HG03469 (cell line): ENCODE results near the gene SMIM43.
"Not testable (repeated sequence)": the region's sequence is repeated elsewhere in the genome, so short reads cannot be mapped to it uniquely, and the experiment has no call there.

Experiments
- ATAC-seq: cut with Tn5 transposase; IDR thresholded peaks from one replicate; pipeline ENCODE4 v1.9.1; 2021; ENCODE audit warnings: mild to moderate bottlenecking, moderate library complexity, moderate number of reproducible peaks; ENCODE audit not compliant: unreplicated experiment

SMIM43 gene

DNA sequence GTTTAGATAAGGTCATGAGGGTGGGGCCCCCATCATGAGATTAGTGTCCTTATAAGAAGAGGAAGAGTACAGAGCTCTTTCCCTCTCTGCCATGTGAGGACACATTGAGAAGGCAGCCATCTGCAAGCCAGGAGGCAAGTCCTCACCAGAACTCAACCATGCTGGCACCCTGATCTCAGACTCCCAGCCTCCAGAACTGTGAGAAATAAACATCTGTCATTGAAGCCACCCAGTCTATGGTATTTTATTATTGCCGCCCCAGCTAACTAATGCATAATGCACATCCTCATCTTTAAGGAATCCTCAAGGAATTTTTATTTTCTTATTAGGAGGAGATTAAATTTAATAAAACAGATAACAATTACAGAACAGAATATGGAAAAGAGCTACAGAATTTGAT, 19.4 kb upstream of the SMIM43 start:
- ATAC-seq = no peak

GRCh38 chr4:121783210-121783609, 18.2 kb upstream of the SMIM43 start:
- no peak for ATAC-seq

GRCh38 chr4:121778991-121779628, 14.1 kb upstream of the SMIM43 start:
- ATAC-seq = no peak

DNA sequence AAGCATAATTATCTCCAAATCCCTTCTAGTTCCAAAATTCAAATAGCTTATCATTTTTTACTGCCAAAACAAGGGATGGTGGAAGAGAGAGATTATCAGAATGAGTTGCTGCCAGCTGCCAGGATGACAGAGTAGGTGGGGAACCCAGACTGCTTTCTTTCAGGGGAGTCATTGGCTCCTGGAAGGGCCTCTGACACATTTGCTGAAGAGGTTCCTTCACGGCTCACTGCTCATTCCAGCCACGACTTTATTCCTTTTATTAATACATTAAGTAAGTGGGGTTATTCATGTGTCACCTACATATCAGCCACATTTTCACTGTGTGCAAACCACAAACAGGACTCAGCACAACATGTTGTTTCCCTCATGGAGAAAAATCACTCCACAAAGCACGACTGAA, 12.7 kb upstream of the SMIM43 start:
- peak; percentile 71 for ATAC-seq

DNA sequence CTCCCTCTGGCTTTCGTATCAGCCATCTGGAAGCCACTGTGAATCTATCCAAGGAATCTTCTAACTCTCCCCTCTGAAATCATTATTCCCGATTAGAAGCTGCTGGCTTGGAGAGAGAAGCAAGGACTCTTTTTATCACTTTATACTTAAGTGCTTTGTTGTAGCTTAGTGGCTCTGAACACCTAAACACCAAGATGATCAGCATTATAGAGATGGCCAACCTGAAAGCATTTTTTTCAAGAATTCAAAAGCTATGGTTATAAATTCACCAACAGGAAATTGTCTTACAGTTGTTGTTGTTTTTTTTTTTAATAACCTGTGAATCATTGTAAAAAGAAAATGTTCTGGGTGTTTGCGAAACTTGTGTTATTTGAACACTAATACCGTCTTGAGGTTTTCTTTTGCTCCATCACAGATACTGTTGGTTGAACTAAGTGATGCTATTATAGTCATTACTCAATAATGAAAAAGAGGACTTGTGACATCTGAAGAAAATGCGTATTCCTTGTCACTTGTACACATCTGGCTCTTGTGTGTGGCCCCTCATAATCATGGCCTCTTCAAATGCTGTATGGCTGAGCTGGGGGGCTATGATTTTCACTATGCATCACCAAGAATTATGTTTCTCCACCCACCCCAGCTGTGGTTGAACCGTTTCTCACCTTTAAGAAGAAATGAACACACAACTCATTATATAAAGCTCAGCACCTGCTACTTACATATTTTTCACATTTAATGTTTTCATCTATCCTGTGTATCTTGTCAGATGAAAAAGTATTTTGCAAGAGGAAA, 11.8 kb upstream of the SMIM43 start:
- no peak for ATAC-seq

GRCh38 chr4:121773883-121774282, 8.9 kb upstream of the SMIM43 start:
- no peak for ATAC-seq

DNA sequence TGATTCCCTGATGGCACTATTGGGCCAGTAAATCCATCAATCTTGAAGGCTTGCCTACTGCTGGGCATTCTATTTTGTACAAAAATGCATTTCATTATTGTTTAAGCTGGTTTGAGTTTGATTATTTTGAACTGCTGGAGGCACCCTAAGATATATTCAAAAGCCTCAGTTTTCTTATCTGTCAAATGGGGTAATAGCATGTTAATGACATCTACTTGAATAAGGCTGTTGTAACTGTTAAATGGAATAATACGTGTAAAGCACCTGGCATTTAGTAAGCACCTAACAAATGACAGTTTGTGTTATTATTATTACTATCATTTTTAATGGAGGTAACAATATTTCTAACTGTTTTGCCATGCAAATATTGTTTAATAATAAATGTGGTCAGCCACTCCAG, 6.9 kb upstream of the SMIM43 start:
- ATAC-seq = no peak

DNA sequence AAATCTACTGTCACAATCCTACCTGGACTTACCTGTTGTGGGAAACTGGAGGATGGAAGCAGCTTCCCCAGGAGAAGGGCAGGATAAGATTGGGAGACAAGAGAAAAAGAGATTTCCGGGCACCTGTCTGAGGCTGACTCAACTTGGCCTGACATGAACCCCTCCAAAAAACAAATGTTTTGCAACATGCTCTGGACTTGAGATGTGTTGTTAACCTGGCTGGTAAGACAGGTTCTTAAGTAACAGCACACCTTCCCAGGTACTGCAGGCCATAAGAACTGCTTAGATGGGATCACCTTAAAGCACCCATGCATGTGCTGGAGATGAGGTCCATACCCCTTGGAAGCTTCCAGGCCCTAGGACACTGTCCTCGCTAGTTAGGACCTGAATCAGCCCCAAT, 4.4 kb upstream of the SMIM43 start:
- ATAC-seq = no peak

- no peak for ATAC-seq
Measured at GRCh38 chr4:121767166-121767565, 2.2 kb upstream of the SMIM43 start.

DNA sequence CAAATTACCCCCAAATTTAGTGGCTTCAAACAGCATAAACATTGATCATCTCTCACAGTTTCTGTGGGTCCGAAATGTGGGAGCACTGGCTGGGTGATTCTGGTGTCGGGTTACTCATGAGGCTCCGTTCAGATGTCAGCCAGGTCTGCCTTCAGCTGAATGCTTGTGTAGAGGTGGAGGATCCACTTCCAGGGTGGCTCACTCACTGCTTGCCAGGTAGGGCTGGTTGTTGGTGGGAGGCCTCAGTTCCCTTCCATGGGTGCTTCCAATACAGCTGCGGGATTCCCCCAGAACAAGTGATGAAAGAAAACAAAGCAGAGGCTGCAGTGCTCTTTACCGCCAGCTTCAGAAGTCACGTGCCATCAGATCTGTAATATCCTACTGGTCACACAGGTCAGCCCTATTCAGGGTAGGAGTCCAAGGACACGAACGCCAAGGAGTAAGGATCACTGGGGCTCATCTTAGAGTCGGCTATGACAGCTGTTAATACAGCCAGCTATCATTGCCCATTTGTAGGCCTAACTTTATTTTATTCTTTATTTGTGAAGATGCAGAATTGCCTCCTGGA, 1.1 kb upstream of the SMIM43 start:
- ATAC-seq = no peak

GRCh38 chr4:121765368-121765705, 373 bp upstream of the SMIM43 start:
- no peak for ATAC-seq

DNA sequence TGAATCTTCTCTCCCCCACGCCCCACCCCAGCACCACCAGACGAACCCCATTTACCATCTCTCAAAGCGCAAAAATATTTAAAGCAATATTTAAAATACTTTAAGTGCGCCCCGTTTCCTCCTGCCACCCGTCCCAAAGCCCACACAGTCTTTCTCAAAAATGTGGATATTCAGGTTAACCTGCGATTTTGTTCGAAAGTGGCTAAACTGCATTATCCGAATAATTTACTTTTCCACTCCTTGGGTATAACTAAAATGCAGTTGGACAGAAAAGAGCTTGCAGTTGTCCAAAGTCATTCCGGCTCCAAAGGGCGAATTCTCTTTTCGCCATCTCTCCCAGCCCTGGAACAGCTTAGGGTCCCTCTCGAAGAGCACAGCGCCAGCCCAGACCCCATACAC, 662 bp downstream of the SMIM43 start:
- ATAC-seq = no peak

DNA sequence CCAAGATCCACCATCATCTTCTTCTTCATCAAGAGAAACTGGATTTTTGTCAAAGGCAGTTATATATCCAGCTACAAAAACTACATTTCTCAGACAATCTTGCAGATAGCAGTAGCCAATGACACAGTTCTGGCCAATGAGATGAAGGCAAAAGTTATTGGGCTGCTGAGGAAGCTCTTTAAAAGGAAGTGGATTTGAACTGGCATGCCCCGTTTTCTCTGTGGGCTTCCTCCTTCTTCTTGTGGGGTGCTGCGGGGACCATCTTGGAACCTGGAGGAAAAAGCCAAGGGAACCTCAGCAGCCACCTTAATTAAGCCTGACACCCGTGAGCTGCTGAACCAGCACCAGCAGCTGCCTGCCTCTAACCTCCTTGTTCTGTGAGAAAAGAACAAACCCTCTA, 4.8 kb downstream of the SMIM43 start:
- no peak for ATAC-seq

DNA sequence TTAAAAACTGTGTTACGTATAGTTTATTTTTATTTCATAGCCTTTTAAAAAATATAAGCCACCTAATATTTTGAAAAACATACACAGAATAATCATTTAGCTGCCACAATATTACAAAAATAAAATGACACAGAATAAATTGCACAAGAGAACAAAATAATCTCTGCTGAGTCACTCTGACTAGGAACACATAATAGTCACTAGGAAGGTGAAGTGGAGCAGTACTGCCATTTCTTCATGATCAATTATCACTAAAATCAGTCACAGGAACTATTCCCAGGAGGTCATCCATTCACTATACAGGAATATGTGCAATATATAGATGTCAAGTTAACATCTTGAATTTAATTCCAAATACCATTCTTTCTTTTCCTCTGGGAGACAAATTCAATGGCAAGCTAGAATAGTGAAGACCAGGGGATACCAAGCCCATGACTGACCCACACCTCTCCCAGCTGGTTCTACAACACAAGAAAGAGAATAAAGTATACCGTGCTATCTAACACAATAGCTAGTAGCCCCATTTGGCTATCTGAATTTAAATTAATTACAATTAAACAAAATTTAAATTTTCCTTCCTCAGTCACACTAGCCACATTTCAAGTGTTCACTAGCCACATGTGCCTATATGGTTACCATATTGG, 5.9 kb downstream of the SMIM43 start:
- no peak for ATAC-seq

DNA sequence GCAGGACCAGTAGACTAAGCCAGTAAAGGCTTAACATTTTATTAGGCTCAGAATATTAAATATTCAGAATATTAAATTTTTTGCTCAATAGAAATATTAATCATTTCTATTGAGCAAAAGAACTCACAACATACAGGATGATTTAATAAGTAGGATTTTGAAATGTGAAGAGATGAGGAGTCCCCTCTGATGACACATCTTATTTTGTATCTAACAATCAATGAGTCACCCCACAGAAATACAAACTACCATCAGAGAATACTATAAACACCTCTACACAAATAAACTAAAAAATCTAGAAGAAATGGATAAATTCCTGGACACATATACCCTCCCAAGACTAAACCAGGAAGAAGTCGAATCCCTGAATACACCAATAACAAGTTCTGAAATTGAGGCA, 12.8 kb downstream of the SMIM43 start:
- not testable (repeated sequence) for ATAC-seq

DNA sequence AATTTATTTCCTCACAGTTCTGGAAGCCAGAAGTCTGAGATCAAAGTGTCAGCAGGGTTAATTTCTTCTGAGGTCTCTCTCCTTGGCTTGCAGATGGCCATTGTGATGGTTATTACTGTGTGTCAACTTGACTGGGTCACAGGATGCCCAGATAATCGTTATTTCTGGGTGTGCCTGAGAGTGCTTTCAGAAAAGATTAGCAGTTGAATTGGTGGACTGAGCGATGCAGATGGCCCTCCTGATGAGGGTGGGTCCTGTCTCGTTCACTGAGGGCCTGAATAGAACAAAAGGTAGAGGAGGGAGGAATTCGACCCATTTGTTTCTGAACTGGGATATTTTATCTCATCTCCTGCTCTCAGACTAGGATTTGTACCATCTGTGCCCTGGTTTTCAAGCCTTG, 15.7 kb downstream of the SMIM43 start:
- ATAC-seq = no peak

DNA sequence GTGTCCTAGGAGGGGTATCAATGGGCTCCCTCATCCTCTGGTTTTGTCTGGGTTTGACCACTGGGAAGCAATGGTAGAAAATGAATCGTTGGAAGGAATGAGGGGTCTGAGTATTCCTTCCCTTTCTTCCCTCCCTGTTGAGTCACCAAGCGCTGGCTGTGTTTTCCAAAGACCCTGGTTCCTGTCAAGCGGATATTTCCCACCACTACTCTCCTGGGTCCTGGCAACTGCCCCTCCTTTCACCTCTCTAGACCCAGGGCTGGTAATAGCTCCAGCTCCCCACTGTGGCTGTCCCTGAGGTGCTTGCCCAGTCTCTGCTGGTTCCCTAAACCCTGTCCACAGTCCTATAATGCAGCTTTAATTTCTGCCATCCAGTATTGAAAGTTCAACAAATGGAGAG, 22.2 kb downstream of the SMIM43 start:
- no peak for ATAC-seq

- no peak for ATAC-seq
Measured at GRCh38 chr4:121741751-121742150, 23.2 kb downstream of the SMIM43 start.

GRCh38 chr4:121740796-121741409, 24.1 kb downstream of the SMIM43 start:
- no peak for ATAC-seq

DNA sequence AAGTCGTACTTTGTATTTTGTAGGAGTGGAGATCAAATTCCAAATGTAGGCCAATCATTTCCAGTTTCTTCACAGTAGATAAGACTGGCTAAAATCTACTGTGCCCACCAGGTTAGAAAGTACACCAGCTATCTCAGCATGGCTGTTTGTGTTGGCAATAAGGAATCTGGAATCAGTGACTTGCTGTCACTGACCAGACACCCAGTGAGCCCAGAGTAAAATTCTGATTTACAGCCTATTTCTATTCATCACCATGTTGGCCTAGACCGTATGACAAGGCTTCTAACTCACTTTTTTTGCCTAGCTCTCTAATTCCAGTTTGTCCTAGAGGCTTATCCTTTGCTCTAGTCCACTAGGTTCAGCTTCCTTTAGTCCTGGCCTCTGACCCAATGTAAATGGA, 25.4 kb downstream of the SMIM43 start:
- ATAC-seq = no peak

- no peak for ATAC-seq
Measured at GRCh38 chr4:121738780-121739535, 26.0 kb downstream of the SMIM43 start.
